Sigmoid colon (tissue), 4 donors: ENCODE results near the gene TOX4.

Experiments
- CTCF ChIP-seq, 4 experiments: fragments of 450-650 bp in 3 of 4; fragments of 200-600 bp in 1 of 4; IDR thresholded peaks; one replicate each; pipeline ENCODE4 v1.5.1; 2016 to 2019; ENCODE audit warnings: antibody characterized with exemption in 4 of 4, mild to moderate bottlenecking in 3 of 4, moderate library complexity in 2 of 4
- EP300 ChIP-seq, 4 donors: sonication (generic); formaldehyde crosslinking; IDR thresholded peaks; one replicate each; pipeline ENCODE4 v1.6.1; 2017; ENCODE audit warnings: antibody characterized with exemption in 4 of 4
- POLR2A ChIP-seq, 2 donors: fragments of 450-650 bp; IDR thresholded peaks; one replicate each; pipeline ENCODE4 v1.6.1; 2016; ENCODE audit warnings: antibody characterized with exemption in 2 of 2, mild to moderate bottlenecking in 2 of 2, moderate library complexity in 2 of 2
- POLR2AphosphoS5 ChIP-seq, 4 donors: sonication (generic); formaldehyde crosslinking; IDR thresholded peaks; one replicate each; pipeline ENCODE4 v1.6.1; 2017; ENCODE audit warnings: antibody characterized with exemption in 4 of 4

- no peak for TF ChIP-seq CTCF (IDR thresholded peaks at IDR 0.05)
- no peak for TF ChIP-seq POLR2AphosphoS5 (IDR thresholded peaks at IDR 0.05)
- TF ChIP-seq POLR2A (IDR thresholded peaks at IDR 0.05): no peak
- no peak for TF ChIP-seq EP300 (IDR thresholded peaks at IDR 0.05)
Observed at GRCh38 chr14:21541413-21542074, 64.5 kb downstream of the TOX4 start.
